NCI-H1694 treated with DMSO at 0.1 percent for 48 hours (cell line): ENCODE measurements around the gene CARHSP1.
"Not testable (repeated sequence)": the region's sequence is repeated elsewhere in the genome, so short reads cannot be mapped to it uniquely, and the experiment has no call there.

Experiments
- DNase-seq: peaks from one replicate; lab custom pipeline; 2025; lab: John Stamatoyannopoulos, UW

CARHSP1 gene

DNA sequence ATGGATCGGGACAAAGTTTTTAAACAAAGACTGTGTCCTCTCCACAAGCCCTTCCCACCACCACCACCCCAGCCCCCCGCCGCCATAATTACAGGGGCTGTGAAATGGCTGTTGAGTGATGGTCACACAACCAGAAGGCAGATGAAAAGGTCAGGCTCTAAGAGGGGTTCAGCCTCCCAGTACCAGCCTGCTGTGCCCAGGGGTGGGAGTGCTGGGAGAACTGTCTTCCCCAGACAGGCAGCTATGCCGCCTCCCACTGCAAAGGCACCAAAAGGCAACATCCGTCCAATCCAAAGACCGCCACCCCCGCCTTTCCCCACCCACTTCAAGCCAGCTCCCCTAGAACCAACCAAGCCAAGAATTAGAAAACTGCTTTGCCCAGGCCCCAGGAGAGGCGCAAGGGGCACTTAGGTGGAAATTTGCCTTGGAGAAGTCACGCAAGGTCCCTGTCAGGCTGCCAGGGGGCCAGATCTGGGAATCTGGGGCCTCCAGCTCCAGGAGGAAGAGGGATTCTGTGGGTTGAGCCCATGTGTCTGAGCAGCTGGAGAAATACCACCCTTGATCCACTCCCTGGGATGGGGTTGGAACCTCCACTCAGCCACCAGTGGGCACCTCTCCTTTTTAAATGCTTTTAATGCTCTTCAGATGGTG is 14.4 kb downstream of the CARHSP1 start:
- no peak for DNase-seq

DNA sequence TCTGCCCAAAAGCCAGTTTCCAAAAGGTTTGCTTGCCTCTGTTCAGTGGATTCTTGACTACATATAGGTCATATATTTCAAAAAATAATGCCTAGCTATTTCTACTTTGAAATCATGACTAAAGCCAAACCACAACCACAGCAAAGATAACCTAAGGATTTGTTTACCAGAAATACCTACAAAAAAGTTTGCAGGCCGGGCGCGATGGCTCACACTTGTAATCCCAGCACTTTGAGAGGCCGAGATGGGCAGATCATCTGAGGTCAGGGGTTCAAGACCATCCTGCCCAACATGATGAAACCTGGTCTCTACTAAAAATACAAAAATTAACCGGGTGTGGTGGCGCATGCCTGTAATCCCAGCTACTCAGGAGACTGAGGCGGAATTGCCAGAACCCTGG is 15.2 kb downstream of the CARHSP1 start:
- no peak for DNase-seq

DNA sequence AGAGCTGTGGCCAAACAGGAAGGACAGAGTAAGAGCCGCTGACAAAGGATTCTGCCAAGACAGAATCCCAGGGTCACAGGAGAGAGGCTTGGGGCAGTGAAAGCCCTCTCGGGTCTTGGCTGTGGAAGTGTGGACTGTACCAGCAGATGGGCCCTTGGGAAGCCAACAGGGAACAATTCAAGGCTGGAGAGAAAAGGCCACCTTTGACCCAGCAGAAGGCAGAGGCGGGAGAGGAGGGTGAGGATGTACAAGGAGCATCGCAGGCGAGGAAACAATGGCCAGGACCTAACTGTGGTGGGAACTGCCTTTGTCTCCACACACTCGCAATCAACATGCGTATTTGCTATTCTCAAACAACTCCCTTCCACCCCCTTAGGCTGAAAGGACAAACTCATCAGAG is 15.7 kb downstream of the CARHSP1 start:
- DNase-seq, result no peak

DNA sequence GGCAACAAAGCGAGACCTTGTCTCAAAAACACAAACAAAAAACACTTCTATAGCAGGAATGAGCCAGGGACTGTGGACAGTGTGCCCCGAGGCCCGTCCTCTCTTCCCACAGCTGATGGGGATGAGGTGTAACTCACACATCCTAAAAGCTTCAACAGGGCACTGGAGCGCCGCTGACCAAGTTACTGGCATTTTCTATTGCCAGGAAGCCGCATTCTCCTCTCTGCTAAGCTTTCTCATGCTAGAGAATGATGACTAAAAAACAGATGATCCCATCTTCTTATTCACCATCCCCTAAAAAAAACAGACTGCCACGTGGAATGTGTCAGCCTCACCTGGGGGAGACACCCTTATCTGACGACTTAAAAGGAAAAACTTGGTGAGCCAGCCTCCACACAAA is 16.3 kb downstream of the CARHSP1 start:
- DNase-seq, result no peak

DNA sequence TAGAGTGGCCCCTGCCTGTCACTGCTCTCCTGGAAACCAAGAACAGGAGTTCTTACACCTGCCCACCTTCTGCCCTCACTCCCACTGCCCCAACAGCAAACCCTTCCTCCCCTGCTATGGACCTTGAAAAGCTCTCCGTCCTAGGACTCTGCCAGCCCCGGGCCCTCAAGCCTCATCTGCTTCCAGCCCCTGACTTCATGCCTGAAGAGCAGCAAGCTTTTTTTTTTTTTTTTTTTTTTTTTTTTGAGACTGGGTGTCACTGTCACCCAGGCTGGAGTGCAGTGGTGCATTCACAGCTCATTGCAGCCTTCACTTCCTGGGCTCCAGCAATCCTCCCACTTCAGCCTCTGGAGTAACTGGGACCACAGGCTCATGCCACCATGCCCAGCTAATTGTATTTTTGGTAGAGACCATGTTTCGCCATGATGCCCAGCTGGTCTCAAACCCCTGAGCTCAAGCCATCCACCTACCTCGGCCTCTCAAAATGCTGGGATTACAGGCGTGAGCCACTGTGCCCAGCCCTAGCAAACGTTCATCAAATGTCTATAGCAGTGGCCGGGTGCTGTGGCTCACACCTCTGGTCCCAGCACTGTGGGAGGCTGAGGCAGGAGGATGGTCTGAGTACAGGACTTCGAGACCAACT is 16.9 kb downstream of the CARHSP1 start:
- DNase-seq, result no peak

DNA sequence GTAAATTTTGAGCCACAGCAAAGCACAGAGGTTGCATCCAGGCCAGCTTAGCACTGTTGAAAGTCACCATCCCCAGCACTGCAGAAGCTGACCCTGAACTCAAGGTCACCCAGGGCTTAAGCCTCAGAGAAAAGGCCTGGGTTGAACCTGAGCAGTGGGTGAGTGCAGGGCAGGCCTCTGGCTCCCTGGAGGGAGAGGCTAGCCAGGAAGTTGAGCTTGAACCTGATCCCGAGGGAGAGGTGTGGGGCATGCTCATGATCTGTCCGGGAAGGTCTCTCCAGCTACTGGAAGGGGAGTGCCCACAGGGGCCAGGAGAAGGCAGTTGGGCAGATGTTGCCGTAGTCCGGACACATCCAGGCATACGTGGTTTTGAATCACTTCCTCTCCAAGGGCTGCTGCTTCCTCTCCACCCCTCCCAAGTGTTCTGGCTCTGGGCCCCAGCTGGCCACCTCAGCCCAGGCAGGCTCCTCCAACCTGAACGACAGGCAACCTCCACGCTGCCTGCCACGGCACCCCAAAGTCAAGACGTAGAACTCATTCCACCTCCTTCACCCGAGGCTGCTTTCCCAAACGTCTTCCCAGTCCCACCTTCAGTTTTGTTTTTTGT is 18.4 kb downstream of the CARHSP1 start:
- no peak for DNase-seq

DNA sequence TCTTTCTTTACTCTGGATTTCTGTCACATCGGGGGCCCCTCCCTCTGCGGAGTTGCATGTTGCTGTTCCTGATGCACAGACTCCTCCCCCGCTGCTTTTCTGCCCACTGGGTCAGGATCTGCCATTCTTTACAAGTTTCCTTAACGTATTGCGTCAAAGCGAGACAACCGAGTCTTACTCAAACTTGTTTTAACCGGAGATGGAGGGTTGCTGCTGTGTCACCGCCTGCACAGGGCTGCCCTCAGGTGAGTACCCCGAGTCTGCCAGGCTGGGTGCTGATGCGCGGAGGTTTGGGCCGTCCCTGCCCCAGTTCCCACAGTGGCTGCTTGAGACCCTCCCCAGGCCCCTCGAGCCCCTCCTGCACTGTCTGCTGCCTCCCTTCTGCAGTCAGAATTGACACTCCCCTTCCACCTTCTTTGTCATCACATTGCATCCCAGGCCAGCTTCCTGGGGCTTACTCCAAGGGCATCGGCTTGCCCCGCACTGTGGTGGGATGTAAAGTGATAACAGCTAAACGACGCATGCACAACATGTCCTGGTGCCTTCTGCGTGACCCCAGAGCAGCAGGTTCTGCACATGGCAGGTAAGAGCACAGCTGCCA is 19.3 kb downstream of the CARHSP1 start:
- no peak for DNase-seq

DNA sequence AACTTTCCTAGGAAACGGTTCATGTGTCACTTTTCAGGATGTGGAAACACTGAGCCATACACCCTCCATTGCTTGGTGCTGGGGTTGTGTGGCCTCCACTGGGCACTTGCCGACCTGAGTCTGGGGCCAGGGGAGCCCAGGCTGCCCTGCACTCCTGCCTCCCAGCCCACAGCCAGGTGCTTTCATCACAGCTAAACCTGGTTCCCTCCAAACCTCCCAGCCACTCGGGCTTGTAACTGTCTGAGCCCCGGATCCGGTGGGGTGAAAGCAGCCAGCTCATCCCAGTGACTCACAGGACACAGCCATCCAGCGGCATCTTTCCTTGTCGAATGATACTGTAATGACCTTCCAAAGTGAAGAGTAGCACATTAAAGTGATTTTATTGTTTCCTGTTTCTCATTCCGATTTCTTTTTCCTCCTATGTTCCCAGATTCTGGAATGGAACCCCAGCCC is 19.8 kb downstream of the CARHSP1 start:
- no peak for DNase-seq

DNA sequence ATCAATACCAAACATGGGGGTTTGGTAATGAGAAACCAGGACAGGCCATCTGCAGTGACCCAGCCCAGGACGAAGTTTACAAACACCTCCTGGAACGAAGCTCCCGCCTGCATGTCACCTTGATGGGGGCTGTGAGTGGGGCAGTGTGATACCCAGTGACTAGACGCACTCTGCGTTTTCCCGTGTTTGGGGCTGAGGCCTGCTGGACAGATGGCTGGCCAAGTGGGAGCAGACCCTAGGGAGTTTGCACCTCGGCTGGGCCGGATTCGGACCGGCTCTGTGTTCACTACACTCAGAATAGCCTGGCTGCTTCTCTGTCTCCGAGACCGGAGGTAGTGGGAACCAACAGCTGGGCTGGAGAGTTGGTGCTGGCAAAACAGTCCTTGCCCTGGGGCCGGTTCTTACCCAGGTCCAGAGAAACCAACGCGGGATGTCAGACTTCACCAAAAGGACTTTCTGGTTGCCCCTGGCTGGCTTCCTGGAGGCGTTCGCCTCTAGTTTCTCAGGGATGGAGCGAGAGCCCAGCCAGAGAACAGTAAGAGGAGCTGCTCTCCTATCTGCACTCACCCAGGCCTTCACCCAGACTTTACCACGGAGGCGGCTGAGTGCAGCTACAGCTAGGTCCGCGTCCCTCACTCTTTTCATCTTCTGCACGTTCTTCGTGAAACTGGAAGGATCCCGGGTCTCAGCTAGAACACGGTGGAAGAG is 20.4 kb downstream of the CARHSP1 start:
- DNase-seq, result no peak

DNA sequence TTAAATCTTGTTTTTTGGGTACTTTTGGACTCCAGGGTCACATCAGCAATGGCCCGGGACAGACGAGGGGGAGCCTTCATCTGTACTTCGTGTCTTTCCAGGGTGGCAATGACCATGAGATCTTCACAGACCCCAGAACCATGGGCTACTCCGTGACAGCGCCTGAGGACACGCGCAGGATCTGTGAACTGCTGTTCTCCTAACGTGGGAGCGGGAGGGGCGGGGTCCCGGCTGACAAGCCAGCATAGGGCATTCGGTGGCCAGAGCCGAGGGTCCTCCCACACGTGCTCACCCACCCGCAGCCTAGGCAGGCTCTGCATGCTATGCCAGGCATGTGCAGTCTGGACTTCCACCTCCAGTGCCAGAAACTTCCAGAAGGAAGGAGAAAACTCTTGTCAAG is 21.2 kb downstream of the CARHSP1 start:
- no peak for DNase-seq

DNA sequence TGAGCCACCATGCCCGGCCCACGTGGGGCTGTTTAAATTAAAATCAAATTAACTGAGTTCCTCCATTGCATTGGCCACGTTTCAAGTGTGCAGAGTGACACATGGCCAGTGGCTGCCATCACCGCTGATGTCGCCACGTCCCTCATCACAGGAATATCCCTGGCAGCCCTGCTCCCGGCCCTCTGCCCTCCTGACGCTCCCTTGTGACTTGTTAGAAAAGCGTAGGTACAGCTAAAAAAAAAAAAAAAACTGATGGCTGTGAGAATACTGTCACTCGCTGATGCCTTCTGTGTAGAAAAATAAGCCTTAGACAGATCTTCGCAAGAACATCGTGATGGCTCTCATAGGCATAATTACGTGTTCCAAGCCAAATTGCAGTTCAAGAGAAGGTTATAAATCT is 21.7 kb downstream of the CARHSP1 start:
- DNase-seq, result no peak

DNA sequence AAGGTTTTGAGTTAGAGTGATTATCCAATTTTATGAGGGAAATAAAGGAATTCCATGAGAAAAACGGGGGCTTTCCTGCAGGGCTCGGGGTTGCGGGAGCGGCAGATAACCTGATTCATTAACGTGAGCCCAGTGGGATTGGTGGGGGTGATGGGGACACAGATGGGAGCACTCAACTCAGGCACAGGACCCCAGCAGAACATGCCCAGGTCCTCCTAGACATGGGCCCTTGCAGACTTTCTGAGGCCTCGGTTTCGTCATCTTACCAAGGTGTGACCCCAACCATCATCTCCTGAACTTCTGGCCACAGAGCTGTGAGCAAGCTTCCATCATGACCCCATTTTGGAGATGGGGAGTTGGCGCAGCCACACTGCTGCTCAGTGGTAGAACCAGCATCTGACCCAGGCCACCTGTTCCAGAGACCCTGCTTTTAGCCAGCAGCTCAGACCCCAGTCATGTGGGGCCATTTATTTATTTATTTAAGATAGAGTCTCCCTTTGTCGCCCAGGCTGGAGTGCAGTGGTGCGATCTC is 22.3 kb downstream of the CARHSP1 start:
- no peak for DNase-seq

DNA sequence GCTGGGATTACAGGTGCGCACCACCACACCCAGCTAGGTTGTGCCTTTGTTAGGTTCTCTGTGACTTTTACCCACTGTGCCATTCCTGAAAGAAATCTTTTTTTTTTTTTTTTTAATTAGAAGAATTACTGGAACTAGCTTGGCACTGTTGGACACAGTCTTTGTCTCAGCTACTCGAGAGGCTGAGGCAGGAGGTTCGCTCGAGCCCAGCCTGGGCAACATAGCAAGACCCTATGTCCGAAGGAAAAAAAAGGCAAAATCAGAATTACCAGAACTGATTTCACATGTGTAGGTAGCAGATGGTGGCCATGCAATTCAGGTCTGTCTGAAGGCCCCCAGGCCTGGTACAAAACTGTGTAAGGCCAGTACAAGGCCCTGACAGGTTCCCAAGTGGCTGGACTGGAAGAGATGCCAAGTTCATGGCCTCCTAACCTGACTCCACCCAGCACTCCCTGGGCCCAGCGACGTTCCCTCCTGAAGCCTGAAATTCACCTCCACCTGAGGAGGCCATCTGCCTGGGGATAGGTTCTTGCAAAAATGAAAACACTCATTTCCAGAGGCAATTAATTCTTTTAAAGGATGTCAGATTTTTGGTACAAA is 23.0 kb downstream of the CARHSP1 start:
- DNase-seq, result no peak

DNA sequence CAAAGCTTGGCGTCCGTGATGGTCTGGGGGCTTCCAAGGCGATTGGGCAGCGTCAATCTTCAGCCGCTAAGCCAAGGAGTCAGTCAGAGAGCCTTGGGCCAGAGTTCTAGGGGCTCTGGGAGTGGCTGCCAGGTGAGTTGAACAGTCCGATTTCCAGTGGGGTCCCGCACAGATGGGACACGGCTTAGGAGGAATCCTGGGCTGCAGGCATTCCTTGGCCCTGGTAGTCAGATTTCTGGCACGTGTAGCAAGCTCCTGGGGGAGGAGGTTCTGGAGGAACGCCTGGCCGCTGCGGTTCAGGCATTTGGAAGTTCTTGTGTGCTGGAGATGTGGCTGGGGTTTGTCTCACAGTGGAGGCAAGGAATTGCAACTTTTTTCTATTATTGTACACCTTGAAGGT is 25.5 kb downstream of the CARHSP1 start:
- not testable (repeated sequence) for DNase-seq

DNA sequence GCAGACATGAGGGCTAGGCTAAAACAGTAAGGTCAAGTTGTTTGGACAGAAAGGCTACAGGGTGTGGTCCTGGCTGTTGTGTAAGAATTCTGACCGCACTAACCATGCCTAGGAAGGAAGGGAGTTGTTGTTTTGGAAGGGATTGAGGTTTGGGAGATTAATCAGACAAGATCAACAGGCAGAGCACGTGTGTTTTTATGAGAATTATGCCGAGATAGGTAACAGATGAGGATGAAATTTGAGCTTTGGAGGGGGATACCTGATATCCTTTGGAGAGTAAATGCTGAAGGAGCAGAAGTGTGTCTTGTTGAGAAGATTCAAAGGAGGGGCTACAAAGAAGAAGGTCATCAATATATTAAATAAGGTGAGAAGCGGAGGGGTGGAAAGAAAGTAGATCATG is 26.8 kb downstream of the CARHSP1 start:
- not testable (repeated sequence) for DNase-seq

DNA sequence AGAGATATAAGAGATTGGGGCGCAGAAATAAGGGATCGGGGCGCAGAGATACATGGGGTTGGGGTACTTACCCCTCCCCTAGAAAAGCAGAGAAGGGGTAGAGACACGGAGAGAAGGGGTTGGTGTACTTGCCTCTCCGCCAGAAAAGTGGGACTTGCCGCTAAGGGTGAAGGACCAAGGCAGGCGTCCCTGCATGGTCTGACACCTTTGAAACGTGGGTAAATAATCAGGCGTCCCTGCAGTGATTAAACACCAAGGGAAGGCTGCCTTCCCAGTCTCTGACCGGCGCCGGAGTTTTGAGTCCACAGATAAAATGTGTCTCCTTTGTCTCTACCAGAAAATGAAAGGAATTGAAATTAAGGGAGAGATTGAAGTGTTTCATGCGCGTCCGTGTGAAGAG is 31.2 kb downstream of the CARHSP1 start:
- not testable (repeated sequence) for DNase-seq

DNA sequence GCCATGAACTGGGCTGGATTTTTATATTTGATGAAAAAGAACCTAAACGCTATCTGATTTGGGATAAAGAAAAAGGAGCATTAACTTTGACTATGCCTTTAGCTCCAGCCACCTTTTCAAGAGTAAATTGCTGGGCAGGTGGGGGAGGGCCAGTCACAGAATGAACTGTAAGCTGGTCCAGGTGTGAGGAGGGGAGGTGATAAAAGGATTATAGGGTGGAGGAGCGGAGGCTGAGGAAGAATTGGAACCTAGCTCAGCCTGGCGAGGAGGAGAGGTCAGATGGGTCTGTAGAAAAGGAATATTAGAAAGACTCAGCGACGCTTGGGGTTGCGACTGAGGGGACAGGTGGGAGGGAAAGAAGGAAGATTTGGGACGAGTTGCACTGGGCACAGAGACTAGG is 32.0 kb downstream of the CARHSP1 start:
- DNase-seq, result not testable (repeated sequence)

DNA sequence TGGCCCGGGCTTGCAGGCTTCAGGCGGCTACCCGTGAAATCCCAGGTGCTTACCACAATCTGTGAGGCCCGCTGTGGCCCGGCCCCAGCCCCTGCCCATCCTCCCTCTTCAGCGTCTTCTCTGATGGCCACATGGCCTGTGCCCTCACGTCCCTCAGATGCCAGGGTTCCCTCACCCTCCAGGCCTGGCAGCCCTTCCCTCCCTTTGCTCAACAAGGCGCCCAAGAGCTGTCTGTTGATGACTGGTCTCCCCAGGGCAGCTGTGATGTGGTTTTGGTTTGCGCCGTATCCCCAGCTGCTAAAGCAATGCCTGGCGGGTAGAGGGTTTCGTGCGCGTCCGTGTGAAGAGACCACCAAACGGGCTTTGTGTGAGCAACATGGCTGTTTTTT is 36.1 kb downstream of the CARHSP1 start:
- no peak for DNase-seq

DNA sequence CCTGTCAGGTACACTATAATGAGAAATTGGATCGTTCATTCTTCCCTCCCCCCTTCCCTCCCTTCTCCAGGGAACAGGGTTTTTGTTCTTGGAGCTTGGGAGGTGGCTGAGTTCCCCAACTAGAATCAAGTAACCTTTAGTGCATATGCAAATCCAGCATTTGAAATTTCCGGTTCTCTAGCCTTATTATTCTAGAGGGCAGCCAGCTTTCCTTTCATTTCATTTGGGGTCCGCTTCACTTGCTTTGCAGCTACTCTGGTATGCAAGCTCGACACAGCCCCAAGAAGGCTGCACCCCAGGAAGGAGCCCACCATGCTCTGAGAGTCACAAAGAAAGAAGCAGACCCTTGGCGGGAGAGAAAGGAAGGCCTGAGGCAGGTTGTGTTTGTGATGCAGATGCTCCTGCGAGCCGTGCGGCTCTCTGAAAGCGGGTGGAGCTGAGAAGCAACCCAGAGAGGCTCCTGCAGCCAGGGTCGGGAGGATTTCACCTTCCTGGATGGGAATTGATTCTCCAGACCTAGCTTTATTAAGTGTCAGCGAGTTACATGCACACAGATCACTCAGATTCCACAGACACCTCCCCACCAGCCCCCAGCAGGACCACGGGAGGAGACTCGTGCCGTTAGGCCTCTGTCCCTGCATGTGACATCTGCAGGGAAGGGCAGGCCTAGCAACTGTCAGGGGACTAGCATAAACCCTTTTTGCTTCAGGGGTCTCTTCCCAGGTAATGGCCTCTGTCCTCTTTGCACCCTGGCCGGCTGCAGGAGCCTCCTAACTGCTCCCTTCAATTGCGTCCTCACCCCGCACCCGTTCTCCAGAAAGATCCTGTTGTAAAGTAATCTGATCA is 36.7 kb downstream of the CARHSP1 start:
- DNase-seq, result no peak

DNA sequence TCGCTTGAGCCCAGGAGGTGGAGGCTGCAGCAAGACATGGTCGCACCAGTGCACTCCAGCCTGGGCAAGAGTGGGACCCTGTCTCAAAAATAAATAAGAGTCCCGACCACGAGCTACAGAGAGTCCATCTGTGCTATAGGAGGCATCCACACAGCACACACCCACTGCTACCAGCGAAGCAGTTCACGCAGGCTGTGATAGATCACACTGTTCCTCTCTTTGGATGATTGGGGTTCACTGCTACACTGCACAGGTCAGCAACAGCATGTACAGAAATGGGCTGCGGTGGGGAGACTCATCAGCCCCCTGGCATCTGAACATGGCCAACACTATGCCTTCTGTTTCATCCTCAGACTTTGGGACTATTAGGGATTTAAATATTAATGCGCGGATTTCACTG is 37.4 kb downstream of the CARHSP1 start:
- no peak for DNase-seq
